OCI-LY7 (cell line): ENCODE measurements around the gene IZUMO2. TPM values are rescaled to one million over a fixed set of nuclear protein-coding genes. Genes with fewer than 3 reads are reported as not detected.
A peak's percentile ranks its signal among the peaks of the same experiment; 100 is the strongest.

Experiments
- BruUV-seq: library from RNA; stranded (reverse); fragments of 400-500 nt; replicated peaks from 2 replicates; lab custom pipeline; 2021; lab: Mats Ljungman, UMichigan
- CTCF ChIA-PET: fragments of 300-600 bp; sonication (Branson Sonifier 250); formaldehyde crosslinking; loops from one replicate; lab custom pipeline; 2022; ENCODE audit warnings: antibody characterized with exemption; ENCODE audit not compliant: unreplicated experiment; lab: Charles Lee
- POLR2A ChIA-PET: fragments of 300-600 bp; sonication (Branson Sonifier 250); formaldehyde crosslinking; loops from one replicate; lab custom pipeline; 2022; ENCODE audit warnings: antibody characterized with exemption; lab: Charles Lee
- DNase-seq: peaks from one replicate; pipeline ENCODE4 v3.0.0-alpha.2; 2015; ENCODE audit warnings: low spot score
- H2AFZ ChIP-seq: fragments of 200-600 bp; sonication (generic), shearing (Covaris generic); 2 replicates; pipeline ENCODE4 v1.6.1; 2014; ENCODE audit warnings: mild to moderate bottlenecking, antibody characterized with exemption, low read length, moderate library complexity
- H3K27ac ChIP-seq: fragments of 200-600 bp; sonication (generic); 2 replicates; pipeline ENCODE4 v1.5.1; 2014; ENCODE audit warnings: mixed run types, low read depth, mild to moderate bottlenecking, moderate library complexity, low read length, inconsistent platforms; ENCODE audit not compliant: poor library complexity, severe bottlenecking
- H3K36me3 ChIP-seq: fragments of 200-600 bp; sonication (generic); 2 replicates; pipeline ENCODE4 v1.6.1; 2014; ENCODE audit warnings: mild to moderate bottlenecking, antibody characterized with exemption, low read length, moderate library complexity, mixed read lengths; ENCODE audit not compliant: insufficient read depth
- H3K4me1 ChIP-seq: fragments of 200-600 bp; sonication (generic); 2 replicates; pipeline ENCODE4 v1.5.1; 2014; ENCODE audit warnings: mild to moderate bottlenecking, low read length; ENCODE audit not compliant: insufficient read depth, poor library complexity, severe bottlenecking
- H3K4me2 ChIP-seq: fragments of 200-600 bp; sonication (generic); 2 replicates; pipeline ENCODE4 v1.6.1; 2014; ENCODE audit warnings: mild to moderate bottlenecking, low read length
- H3K4me3 ChIP-seq: fragments of 200-600 bp; sonication (generic); 2 replicates; pipeline ENCODE4 v1.5.1; 2014; ENCODE audit warnings: mild to moderate bottlenecking, low read depth, low read length; ENCODE audit not compliant: poor library complexity, severe bottlenecking
- H3K79me2 ChIP-seq: fragments of 200-600 bp; sonication (generic); 2 replicates; pipeline ENCODE4 v1.6.1; 2016; ENCODE audit warnings: low read depth, mild to moderate bottlenecking, low read length, moderate library complexity, mixed read lengths; ENCODE audit not compliant: insufficient read depth
- H3K9me2 ChIP-seq: fragments of 200-600 bp; sonication (generic); 2 replicates; pipeline ENCODE4 v1.6.1; 2016; ENCODE audit warnings: mild to moderate bottlenecking, low read length, mixed read lengths; ENCODE audit not compliant: insufficient read depth
- H3K9me3 ChIP-seq: fragments of 200-600 bp; sonication (generic); 2 replicates; pipeline ENCODE4 v1.6.1; 2014; ENCODE audit warnings: mild to moderate bottlenecking, mixed run types, low read length, mixed read lengths
- H4K20me1 ChIP-seq: fragments of 200-600 bp; sonication (generic); 2 replicates; pipeline ENCODE4 v1.6.1; 2014; ENCODE audit warnings: mild to moderate bottlenecking, antibody characterized with exemption, low read length, moderate library complexity, mixed read lengths; ENCODE audit not compliant: insufficient read depth
- CTCF ChIP-seq: fragments of 200-600 bp; sonication (generic); conservative IDR thresholded peaks from 2 replicates; pipeline ENCODE4 v1.5.1; 2014; ENCODE audit warnings: mild to moderate bottlenecking, antibody characterized with exemption, low read length, moderate library complexity, mixed read lengths
- EZH2phosphoT487 ChIP-seq: fragments of 200-600 bp; sonication (generic); IDR thresholded peaks from 2 replicates; pipeline ENCODE4 v1.6.1; 2018; ENCODE audit warnings: low read depth, borderline replicate concordance, mild to moderate bottlenecking, mixed run types, antibody characterized with exemption, low read length, moderate library complexity, mixed read lengths
- intact Hi-C: fragments of 100-400 bp; cut with micrococcal nuclease; formaldehyde crosslinking; loops from one replicate; pipeline ENCODE4 v1.10.0; 2022; ENCODE audit not compliant: unreplicated experiment
- total RNA-seq, 2 experiments: library from RNA; depleted of rRNA in 1 of 2; stranded (reverse); fragments of >200 nt in 1 of 2; shearing (Covaris generic) in 1 of 2; gene quantifications; 2 replicates each; pipeline ENCODE4 v1.2.3, GENCODE V29; 2014 to 2022

IZUMO2 gene
- total RNA-seq, 2 experiments from 2014 or later, result not detected

GRCh38 chr19:50158577-50158976 is 4.5 kb downstream of the IZUMO2 start:
- Histone ChIP-seq H3K9me2 (no peaks in the 10 kb centered on the region), H3K36me3 (no peaks in the 10 kb centered on the region), H3K9me3 (no peaks in the 10 kb centered on the region), H4K20me1 (no peaks in the 10 kb centered on the region), H3K4me3 (no peak overlapping the region), H3K4me1 (no peaks in the 10 kb centered on the region), H2AFZ (no peak overlapping the region), H3K27ac (no peak overlapping the region), H3K4me2 (no peak overlapping the region), H3K79me2 (no peaks in the 10 kb centered on the region)
- intact Hi-C loops, result no loop called here
- DNase-seq, result peak; percentile 5
- CTCF ChIA-PET, result no interaction called here
- no TSS peak for BruUV-seq
- TF ChIP-seq EZH2phosphoT487 (no peak), CTCF (no peak)
- POLR2A ChIA-PET, result no interaction called here

GRCh38 chr19:50155520-50156109 is 7.5 kb downstream of the IZUMO2 start:
- Histone ChIP-seq H3K4me2 (no peak overlapping the region), H3K4me3 (no peak overlapping the region), H3K36me3 (no peaks in the 10 kb centered on the region), H3K79me2 (no peaks in the 10 kb centered on the region), H3K9me3 (no peaks in the 10 kb centered on the region), H3K9me2 (no peaks in the 10 kb centered on the region), H2AFZ (no peak overlapping the region), H3K4me1 (no peaks in the 10 kb centered on the region), H4K20me1 (no peaks in the 10 kb centered on the region), H3K27ac (no peak overlapping the region)
- peak; percentile 64 for TF ChIP-seq CTCF
- TF ChIP-seq EZH2phosphoT487, result no peak
- DNase-seq, result no peak
- POLR2A ChIA-PET, result no interaction called here
- BruUV-seq, result no TSS peak
- intact Hi-C loops, result no loop called here
- CTCF ChIA-PET, result interaction anchor here (0.6 kb wide), 1 partner anchor 1663 kb away, joined by 3 read pairs; no protein-coding TSS in a partner anchor

- Histone ChIP-seq H3K9me3 (no peaks in the 10 kb centered on the region), H3K36me3 (no peaks in the 10 kb centered on the region), H3K4me1 (no peaks in the 10 kb centered on the region), H3K9me2 (no peaks in the 10 kb centered on the region), H3K4me2 (no peak overlapping the region), H2AFZ (no peak overlapping the region), H3K4me3 (no peak overlapping the region), H4K20me1 (no peaks in the 10 kb centered on the region), H3K79me2 (no peaks in the 10 kb centered on the region), H3K27ac (no peak overlapping the region)
- TF ChIP-seq EZH2phosphoT487 (no peak), CTCF (no peak)
- CTCF ChIA-PET, result no interaction called here
- intact Hi-C loops, result no loop called here
- no TSS peak for BruUV-seq
- POLR2A ChIA-PET, result no interaction called here
- no peak for DNase-seq
These were observed 8.6 kb downstream of the IZUMO2 start for GRCh38 chr19:50154529-50154928.
